Glutamatergic neuron (in vitro differentiated cells): Measurements from ENCODE around the gene BCAT1. TPM values are rescaled to one million over a fixed set of nuclear protein-coding genes. Genes with fewer than 3 reads are reported as not detected.

Experiments
- DNase-seq: peaks from one replicate; pipeline ENCODE4 v3.0.0; 2022
- H3K27ac Mint-ChIP-seq: one replicate; pipeline ENCODE4 v1.8.0; 2020; ENCODE audit warnings: mild to moderate bottlenecking, mixed read lengths, inconsistent platforms; ENCODE audit not compliant: unreplicated experiment
- H3K27me3 Mint-ChIP-seq: one replicate; pipeline ENCODE4 v1.8.0; 2020; ENCODE audit warnings: mild to moderate bottlenecking, moderate library complexity, mixed read lengths, inconsistent platforms; ENCODE audit not compliant: unreplicated experiment
- H3K36me3 Mint-ChIP-seq: one replicate; pipeline ENCODE4 v1.8.0; 2020; ENCODE audit warnings: mild to moderate bottlenecking, mixed read lengths, inconsistent platforms; ENCODE audit not compliant: unreplicated experiment
- H3K4me1 Mint-ChIP-seq: one replicate; pipeline ENCODE4 v1.8.0; 2020; ENCODE audit warnings: mild to moderate bottlenecking, low read depth, mixed read lengths, inconsistent platforms; ENCODE audit not compliant: unreplicated experiment
- H3K4me3 Mint-ChIP-seq: one replicate; pipeline ENCODE4 v1.8.0; 2020; ENCODE audit warnings: mild to moderate bottlenecking, mixed read lengths, inconsistent platforms; ENCODE audit not compliant: unreplicated experiment
- H3K9me3 Mint-ChIP-seq: one replicate; pipeline ENCODE4 v1.8.0; 2020; ENCODE audit warnings: mild to moderate bottlenecking, moderate library complexity, mixed read lengths, inconsistent platforms; ENCODE audit not compliant: unreplicated experiment
- total RNA-seq: library from RNA; stranded (reverse); fragmentation: NEBNext Ultra II Directional; extraction: Animal tissue kit (Norgen Biotek cat#: 25700); gene quantifications from one replicate; pipeline ENCODE4 v1.2.1, GENCODE V29; 2021; ENCODE audit not compliant: unreplicated experiment
- TF ChIP-seq, protein P1 (sequence below): fragments of 200-600 bp; sonication (generic); IDR thresholded peaks from one replicate; pipeline ENCODE4 v1.5.0; 2021; ENCODE audit not compliant: partially characterized antibody, unreplicated experiment

Gene BCAT1
- total RNA-seq, 1 donor from 2014 or later = 401 TPM

DNA sequence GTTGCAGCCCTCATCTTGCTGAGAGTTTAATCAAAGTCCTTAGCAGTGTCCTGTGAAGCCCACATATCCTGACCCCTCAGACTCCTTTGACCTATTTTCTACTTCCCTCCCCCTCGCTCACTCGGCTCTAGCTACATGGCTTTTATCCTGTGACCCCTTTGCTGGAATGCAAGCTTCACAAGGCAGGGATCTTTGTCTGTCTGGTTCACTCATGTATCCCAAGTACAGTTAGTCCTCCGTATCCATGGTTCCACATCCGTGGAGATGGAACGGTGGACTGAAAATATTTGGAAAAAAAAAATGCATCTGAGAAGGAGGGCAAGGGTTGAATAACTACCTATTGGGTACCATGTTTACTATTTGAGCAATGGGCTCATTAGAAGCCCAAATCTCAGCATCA lies 173.8 kb downstream of the BCAT1 start:
- H3K36me3 Mint-ChIP-seq = no peaks in the 10 kb centered on the region
- TF ChIP-seq, protein P1, sequence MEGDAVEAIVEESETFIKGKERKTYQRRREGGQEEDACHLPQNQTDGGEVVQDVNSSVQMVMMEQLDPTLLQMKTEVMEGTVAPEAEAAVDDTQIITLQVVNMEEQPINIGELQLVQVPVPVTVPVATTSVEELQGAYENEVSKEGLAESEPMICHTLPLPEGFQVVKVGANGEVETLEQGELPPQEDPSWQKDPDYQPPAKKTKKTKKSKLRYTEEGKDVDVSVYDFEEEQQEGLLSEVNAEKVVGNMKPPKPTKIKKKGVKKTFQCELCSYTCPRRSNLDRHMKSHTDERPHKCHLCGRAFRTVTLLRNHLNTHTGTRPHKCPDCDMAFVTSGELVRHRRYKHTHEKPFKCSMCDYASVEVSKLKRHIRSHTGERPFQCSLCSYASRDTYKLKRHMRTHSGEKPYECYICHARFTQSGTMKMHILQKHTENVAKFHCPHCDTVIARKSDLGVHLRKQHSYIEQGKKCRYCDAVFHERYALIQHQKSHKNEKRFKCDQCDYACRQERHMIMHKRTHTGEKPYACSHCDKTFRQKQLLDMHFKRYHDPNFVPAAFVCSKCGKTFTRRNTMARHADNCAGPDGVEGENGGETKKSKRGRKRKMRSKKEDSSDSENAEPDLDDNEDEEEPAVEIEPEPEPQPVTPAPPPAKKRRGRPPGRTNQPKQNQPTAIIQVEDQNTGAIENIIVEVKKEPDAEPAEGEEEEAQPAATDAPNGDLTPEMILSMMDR = no peak
- H3K27ac Mint-ChIP-seq = no peak overlapping the region
- no peaks in the 10 kb centered on the region for H3K9me3 Mint-ChIP-seq
- H3K4me3 Mint-ChIP-seq = no peak overlapping the region
- no peaks in the 10 kb centered on the region for H3K27me3 Mint-ChIP-seq
- DNase-seq = no peak
- no peaks in the 10 kb centered on the region for H3K4me1 Mint-ChIP-seq

DNA sequence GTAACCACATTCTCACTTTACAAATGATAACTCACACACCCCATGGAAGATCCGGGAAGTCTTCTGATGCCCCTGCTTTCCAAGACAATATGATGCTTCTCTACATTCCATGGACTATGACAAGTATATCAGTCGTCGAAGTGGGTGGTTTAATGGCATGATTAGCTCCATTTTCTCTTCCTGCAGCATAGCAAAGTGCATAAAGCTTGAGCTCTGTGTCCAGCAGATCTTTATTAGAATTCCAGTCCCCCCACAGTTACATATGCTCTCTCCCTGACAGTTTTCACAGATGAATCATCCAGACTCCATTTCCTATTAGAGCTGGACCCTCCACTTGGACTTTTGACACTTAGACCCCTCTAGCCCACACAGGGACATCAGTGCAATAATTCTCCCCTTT lies 174.9 kb downstream of the BCAT1 start:
- H3K4me3 Mint-ChIP-seq = no peak overlapping the region
- TF ChIP-seq, protein P1 = no peak
- no peak for DNase-seq
- no peak overlapping the region for H3K27ac Mint-ChIP-seq
- H3K9me3 Mint-ChIP-seq = no peaks in the 10 kb centered on the region
- H3K27me3 Mint-ChIP-seq = no peaks in the 10 kb centered on the region
- H3K4me1 Mint-ChIP-seq = no peaks in the 10 kb centered on the region
- H3K36me3 Mint-ChIP-seq = no peaks in the 10 kb centered on the region

DNA sequence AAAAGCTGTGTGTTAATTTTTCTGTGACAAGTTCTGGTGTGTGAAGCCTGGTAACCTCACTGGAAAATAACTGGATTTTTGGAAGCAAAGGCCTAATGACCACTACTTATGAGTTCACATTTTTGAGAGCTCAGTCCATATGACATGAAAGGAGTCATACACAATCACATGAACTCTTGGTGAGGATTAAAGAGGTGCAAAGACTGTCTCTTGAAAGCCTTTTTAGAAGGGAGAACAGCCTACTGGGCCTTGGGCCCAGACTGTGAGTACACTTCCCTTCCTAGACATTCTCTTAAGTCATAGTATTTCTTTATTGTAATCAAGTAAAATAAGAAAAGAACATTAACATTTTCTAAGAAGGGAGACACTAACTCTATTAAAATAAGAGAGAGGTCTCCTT lies 176.1 kb downstream of the BCAT1 start:
- Mint-ChIP-seq H3K27me3 (no peaks in the 10 kb centered on the region), H3K4me1 (no peaks in the 10 kb centered on the region), H3K27ac (no peak overlapping the region), H3K4me3 (no peak overlapping the region), H3K36me3 (no peaks in the 10 kb centered on the region), H3K9me3 (no peaks in the 10 kb centered on the region)
- TF ChIP-seq, protein P1 = no peak
- DNase-seq = no peak

DNA sequence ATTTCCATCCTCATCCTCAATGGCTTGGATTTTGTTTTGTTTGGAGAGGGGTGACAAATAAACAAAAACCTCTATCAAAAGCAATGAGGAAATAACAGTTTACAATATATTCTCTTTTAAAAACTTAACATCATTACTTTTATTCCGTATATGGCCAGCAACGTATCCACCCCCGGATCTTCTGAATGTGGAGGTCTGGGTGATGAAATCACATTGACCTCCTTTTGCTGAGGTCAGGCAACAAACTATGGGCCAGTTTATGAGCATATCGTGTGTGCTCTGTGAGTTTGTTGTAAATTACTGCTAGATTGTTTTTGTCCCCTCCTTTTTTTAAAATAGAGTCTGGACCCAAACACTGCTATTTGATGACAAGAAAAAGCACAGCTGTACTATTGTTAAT lies 178.1 kb downstream of the BCAT1 start:
- DNase-seq = no peak
- Mint-ChIP-seq H3K4me3 (no peak overlapping the region), H3K27me3 (no peaks in the 10 kb centered on the region), H3K36me3 (no peaks in the 10 kb centered on the region), H3K4me1 (no peaks in the 10 kb centered on the region), H3K9me3 (no peaks in the 10 kb centered on the region), H3K27ac (no peak overlapping the region)
- TF ChIP-seq, protein P1 = no peak

DNA sequence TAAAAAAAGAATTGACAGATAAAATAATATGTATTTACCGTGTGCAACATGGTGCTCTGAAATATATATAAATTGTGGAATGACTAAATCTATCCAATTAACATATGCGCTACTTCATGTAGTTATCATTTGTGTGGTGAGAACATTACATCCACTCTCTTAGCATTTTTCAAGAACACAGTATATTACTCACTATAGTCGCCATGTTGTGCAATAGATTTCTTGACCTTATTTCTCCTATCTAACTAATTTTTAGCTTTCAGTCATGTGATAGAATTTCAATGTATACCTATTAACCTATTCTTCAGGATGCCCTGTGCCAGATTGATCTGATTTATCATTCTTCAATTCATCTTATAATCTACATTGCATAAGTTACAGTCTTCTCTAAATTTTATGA lies 178.6 kb downstream of the BCAT1 start:
- Mint-ChIP-seq H3K9me3 (no peaks in the 10 kb centered on the region), H3K27me3 (no peaks in the 10 kb centered on the region), H3K27ac (no peak overlapping the region), H3K36me3 (no peaks in the 10 kb centered on the region), H3K4me1 (no peaks in the 10 kb centered on the region), H3K4me3 (no peak overlapping the region)
- TF ChIP-seq, protein P1 = no peak
- DNase-seq = no peak
